HG03064 (cell line): ENCODE data around the gene OR51B5.
"Not testable (repeated sequence)": the region's sequence is repeated elsewhere in the genome, so short reads cannot be mapped to it uniquely, and the experiment has no call there.

Experiments used
- ATAC-seq: cut with Tn5 transposase; IDR thresholded peaks from one replicate; pipeline ENCODE4 v1.9.1; 2021; ENCODE audit warnings: low read depth; ENCODE audit not compliant: unreplicated experiment

The OR51B5 gene

DNA sequence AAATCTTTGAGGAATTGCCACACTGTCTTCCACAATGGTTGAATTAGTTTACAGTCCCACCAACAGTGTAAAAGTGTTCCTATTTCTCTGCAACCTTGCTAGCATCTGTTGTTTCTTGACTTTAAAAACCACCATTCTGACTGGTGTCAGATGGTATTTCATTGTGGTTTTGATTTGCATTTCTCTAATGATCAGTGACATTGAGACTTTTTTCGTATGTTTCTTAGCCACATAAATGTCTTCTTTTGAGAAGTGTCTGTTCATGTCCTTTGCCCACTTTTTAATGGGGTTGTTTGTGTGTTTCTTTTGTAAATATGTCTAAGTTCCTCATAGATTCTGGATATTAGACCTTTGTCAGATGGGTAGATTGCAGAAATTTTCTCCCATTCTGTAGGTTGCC, 6.1 kb downstream of the OR51B5 start:
- not testable (repeated sequence) for ATAC-seq

DNA sequence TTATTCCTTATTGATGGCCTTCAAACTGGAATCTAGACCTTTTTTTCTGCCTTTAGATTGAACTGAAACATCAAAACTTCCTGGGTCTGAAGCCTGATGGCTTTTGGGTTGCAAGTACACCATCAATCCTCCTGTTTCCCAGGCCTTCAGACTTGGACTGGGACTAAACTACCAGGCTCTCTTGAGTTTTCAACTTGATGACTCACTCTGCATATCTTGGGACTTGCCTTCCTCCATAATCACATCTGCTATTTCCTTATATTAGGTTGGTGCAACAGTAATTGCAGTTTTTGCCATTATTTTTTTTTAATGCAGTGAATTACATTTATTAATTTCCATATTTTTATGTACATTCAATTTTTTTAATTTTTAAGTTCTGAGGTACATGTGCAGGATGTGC, 7.0 kb downstream of the OR51B5 start:
- no peak for ATAC-seq

DNA sequence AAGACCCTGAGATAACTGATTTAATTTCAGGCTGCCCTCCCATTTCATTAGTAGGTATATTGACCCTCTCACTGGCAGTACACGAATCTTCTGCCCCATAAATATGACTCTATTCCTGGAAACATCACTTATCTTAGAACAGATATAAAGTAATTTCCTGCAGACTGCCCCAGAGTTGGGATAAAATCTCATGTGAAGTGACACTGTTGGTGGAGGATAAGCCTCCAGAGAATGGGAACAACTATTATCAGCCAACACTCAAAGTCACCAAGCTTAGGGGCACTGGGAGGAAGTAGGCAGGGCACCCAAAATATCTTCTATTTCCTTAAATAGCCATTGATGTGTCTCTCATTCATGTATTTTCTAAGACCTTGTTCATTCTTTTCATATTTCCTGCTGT, 8.2 kb downstream of the OR51B5 start:
- no peak for ATAC-seq

DNA sequence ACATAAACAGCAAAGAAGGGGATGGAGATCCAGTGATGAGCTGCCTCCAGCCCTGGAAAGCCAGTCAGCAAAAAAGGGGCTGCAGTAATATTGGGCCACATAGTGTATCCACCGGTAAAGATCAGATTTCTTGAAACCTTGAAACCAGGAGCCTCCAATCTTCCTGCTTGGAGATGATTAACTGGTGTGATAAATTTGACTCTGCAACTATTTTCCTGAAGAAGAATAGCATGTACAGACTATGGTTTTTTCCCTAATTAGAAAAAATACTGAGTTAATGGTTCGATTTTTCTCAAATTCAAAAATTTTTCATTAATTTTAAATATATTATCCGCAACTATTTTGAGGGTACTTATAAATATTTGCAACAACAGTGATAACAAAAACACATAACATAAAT, 19.1 kb downstream of the OR51B5 start, which contains the start of gene OR51B2:
Gene OR51B2, minus strand, starts transcription at position 101 of the 400 bp plus-strand sequence. Its CDS starts 0 bp downstream, at position 101.
- ATAC-seq = no peak

DNA sequence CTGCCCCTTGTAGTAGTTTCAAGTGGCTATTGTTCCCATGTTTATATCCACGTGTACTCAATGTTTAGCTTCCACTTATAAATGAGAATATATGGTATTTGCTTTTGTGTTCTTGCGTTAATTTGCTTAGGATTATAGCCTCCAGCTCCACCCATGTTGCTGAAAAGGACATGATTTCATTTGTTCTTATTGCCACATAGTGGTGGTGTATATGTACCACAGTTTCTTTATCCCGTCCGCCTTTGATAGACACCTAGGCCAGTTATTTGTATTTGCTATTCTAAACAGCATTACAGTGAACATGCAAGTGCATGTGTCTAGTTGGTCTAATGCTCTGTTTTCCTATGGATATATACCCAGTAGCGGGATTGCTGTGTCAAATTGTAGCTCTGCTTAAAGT, 26.0 kb downstream of the OR51B5 start:
- ATAC-seq = no peak

DNA sequence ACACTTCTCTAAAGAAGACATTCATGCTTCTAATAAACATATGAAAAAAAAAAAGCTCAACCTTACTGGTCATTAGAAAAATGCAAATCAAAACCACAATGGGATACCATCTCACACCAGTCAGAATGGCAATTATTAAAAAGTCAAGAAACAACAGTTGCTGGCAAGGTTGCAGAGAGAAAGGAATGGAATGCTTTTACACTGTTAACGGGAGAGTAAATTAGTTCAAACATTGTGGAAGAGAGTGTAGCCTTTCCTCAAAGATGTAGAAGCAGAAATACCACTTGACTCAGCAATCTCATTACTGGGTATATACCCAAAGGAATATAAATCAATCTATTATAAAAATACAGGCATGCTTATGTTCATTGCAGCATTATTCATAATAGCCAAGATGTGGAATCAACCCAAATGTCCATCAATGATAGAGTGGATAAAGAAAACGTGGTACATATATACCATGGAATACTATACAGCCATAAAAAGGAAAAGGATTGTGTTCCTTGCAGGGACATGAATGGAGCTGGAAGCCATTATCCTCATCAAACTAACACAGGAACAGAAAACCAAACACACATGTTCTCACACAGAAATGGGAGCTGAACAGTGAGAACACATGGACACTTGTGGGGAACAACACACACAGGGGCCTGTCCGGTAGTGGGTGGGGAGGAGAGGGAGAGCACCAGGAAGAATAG, 29.8 kb downstream of the OR51B5 start:
- ATAC-seq = not testable (repeated sequence)

DNA sequence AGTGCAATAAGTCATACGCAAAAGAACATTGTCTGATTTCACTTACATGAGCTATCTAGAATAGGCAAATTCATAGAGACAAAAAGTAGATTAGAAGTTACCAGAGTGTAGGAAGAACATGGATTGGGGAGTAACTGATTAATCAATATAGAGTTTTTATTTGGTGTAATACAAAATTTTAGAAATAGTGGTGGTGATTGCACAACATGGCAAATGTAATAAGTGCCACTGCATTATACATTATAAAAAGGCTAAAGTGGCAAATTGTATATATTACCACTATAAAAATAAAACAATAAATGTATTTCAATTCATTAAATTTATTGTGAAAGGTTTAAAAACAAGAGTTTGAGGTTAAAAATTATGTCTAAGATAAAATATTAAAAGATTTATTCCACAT, 32.9 kb downstream of the OR51B5 start:
- ATAC-seq = no peak

DNA sequence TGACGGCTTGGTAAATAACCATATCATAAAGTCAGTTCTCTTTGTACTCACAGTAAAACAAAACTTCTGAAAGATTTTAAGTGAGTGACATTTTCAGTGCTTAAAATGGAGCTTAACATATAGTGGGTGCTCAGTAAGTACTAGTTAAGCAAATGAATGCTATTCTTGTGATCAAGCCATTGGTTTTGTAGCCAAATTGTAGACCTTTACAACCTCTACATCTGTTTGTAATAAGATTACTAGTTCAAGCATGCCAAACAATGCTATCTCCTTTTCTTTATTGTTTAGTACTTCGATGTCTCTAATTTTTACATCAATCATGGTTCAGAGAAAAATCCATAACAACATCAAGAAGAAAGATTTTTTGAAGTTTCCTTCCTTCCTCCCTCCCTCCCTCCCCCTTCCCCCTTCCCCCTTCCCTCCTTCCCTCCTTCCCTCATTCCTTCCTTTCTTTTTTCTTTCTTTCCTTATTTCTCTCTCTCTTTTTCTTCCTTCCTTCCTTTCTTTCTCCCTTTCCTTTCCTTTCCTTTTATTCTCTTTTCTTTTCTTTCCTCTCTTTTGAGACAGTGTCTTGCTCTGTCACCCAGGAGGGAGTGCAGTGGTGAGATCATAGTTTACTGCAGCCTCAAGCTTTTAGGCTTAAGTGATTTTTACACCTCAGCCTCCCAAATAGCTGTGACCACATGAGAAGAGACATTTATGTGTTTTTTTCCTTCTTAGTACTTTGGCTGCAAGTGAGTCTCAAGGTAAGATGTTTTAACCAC, 35.9 kb downstream of the OR51B5 start:
- ATAC-seq = no peak

DNA sequence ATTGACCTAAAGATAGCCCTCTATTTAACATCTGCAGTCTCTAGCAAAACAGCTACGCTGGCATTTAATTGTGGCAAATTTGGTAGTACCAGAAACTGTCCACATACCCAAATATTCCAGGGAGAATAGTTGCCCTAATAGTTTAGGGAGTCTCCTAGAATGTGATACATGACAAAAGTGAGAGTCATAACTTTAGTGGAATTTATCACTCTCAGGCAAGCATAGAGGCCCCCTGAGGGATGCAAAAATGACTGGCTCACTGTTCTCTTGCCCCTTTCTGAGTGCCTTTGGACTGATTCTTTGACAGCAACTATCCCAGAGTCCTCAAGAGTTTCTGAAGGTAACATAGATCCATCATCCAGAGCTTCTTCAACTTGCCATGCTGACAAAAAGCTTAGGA, 39.3 kb downstream of the OR51B5 start:
- ATAC-seq = no peak

DNA sequence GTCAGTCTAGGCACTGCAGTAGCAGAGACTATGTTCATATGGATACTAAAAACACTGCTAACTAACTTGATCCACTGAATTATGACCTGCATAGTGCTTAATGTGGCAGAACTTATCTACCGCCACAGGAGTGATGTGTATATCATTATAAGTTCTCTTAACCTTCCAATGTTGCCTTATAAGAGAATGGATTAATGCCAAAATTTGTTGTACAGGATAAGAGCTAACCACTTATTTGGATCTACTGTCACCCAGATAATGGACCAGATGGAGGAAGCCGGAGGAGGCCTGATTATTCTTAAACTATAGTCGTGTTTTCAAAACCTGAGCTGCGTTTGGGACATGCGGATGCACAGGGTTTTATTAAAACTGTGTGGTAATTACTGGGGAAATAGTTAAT, 39.7 kb downstream of the OR51B5 start:
- no peak for ATAC-seq

DNA sequence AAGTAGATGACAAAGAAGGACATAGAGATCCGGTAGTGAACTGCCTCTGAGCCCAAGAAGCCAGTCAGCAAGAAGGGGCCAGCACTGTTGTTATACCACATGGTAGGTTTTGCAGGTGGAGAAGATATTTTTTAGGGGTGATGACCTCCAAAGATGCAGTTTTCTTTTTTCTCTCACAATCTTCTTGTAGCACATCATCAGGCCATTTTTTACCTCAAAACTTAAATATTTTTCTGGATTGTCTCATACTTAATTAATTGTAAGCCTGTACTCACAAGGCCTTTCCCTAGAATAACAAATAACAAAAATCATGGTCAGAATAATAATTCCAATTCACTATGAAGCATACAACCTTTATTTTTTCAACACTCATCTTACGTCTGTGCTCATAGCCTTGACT, 41.5 kb downstream of the OR51B5 start, which contains the start of gene OR51B4:
Gene OR51B4, minus strand, starts transcription at position 101 of the 400 bp plus-strand sequence. Its CDS starts 0 bp downstream, at position 101.
- no peak for ATAC-seq

DNA sequence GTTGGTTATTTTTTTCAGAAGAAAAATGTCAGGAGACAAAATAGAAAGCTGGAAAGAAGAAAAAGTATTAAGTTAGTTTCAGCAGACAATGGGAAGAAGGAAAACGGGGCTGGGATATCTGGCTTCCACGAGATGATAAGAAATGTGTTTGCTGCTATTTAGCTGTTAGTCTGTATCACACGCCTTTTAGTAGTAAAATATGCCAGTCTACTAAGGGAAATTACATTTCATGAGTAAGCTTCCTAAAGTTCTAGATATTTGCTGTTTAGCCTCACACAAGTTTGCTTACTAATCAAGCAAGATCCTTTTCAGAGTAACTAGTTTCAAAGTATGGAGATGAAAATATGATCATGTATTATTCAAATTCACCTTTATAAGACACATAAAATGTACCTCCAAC, 43.1 kb downstream of the OR51B5 start:
- ATAC-seq = no peak

DNA sequence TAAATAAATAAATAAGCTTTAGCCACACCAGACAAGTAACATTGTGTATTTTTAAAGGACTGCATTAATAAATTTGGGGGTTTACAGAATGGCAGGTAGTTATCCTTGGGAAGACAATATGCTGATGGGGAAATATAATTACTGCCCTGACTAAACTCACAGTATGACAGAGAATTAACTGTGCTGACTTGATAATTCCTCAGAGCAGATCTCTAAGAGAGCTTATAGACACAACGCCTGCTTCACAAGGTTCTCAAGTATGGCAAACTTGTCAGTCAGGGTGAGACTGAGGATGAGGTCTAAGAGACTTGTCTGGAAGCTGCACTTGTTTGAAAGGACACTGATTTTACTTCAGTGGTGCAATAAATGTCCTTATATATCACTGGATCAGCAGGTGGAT, 44.9 kb downstream of the OR51B5 start:
- no peak for ATAC-seq

DNA sequence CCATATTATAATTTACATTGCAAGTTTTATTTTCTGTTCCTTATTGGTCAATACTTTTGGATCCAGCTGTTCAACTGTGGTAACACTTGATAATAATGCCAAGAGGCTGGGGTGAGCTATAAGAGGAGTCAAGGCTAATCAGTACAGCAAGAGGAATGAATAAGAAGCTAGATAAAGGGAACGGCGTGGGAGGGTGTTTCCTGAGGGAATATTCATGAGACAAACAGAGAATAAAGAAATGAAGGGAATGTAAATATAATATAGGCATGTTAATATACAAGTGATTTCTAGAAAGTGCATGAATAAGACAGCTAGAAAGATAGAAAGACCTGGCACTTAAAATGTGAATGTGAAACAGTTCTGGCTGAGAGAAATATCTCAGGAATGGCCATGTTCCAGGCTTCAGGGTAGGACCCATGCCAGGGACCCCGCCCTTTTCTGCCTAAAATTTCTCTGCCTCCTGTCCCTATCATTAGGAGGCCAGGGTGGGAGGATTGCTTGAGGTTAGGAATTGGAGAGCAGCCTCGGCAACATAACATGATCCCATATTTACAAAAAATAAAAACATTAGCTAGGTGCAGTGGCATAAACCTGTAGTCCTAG, 45.5 kb downstream of the OR51B5 start:
- no peak for ATAC-seq

DNA sequence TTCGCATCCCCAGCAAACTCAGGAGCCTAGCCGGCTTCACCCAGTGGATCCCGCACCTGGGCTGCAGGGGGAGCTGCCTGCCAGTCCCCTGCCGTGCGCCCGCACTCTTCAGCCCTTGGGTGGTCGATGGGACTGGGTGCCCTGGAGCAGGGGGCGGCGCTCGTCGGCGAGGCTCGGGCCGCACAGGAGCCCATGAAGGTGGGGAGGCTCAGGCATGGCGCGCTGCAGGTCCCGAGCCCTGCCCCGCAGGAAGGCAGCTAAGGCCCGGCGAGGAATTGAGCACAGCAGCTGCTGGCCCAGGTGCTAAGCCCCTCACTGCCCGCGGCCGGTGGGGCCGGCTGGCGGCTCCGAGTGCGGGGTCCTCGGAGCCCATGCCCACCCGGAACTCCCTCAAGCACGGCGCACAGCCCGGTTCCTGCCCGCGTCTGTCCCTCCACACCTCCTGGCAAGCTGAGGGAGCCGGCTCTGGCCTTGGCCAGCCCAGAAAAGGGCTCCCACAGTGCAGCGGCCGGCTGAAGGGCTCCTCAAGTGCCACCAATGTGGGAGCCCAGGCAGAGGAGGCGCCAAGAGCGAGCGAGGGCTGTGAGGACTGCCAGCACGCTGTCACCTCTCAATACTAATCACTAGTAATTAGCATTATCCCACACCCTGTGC, 48.9 kb downstream of the OR51B5 start:
- not testable (repeated sequence) for ATAC-seq

DNA sequence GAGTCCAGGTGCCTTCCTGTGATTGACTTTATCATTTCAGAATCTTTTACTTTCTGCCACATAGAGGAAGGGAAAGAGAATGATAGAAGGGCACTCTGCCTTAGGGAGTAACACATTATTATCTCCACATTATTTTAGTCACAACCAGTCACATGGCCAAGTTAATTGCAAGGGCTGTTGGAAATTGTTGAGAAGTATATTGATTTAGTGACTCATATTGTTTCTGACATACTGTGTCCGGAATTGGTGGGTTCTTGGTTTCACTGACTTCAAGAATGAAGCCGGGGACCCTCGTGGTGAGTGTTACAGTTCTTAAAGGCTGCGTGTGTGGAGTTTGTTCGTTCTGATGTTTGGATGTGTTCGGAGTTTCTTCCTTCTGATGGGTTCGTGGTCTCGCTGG, 50.3 kb downstream of the OR51B5 start:
- ATAC-seq = no peak
